Kidney (tissue), 14 donors: ENCODE results near the gene SLC35A5. TPM values are rescaled to one million over a fixed set of nuclear protein-coding genes. Genes with fewer than 3 reads are reported as not detected.

Experiments
- DNase-seq, 5 donors: peaks; one replicate each; pipeline ENCODE4 v3.0.0-alpha.2; 2013 to 2020
- FAIRE-seq: peaks from 2 replicates; lab custom pipeline; 2012; peaks lifted over from hg19 to GRCh38; lab: Jason Lieb, UNC
- H3K27ac ChIP-seq, 2 donors: one replicate each; pipeline ENCODE4 v1.7.0; 2013; ENCODE audit warnings: low read depth in 2 of 2, low read length in 2 of 2, inconsistent platforms in 1 of 2
- H3K27me3 ChIP-seq: one replicate; pipeline ENCODE4 v1.7.1; 2013; ENCODE audit warnings: low read length, inconsistent platforms; ENCODE audit not compliant: control insufficient read depth, insufficient read depth
- H3K36me3 ChIP-seq, 3 donors: one replicate each; pipeline versions ENCODE4 v1.7.0 to v1.7.1; 2013; ENCODE audit warnings: low read length in 3 of 3, control low read depth in 1 of 3, inconsistent platforms in 1 of 3; ENCODE audit not compliant: insufficient read depth in 3 of 3, control insufficient read depth in 2 of 3
- H3K4me1 ChIP-seq, 3 donors: one replicate each; pipeline versions ENCODE4 v1.7.0 to v1.7.1; 2013; ENCODE audit warnings: low read length in 3 of 3, inconsistent platforms in 1 of 3, low read depth in 1 of 3; ENCODE audit not compliant: control insufficient read depth in 2 of 3, insufficient read depth in 2 of 3
- H3K4me3 ChIP-seq, 3 donors: one replicate each; pipeline versions ENCODE4 v1.7.0 to v1.8.1; 2013; ENCODE audit warnings: low read length in 3 of 3, control low read depth in 1 of 3, inconsistent platforms in 1 of 3
- H3K9ac ChIP-seq, 3 donors: one replicate each; pipeline versions ENCODE4 v1.7.0 to v1.7.1; 2013; ENCODE audit warnings: low read length in 3 of 3, control low read depth in 1 of 3, inconsistent platforms in 1 of 3
- H3K9me3 ChIP-seq, 3 donors: one replicate each; pipeline versions ENCODE4 v1.7.0 to v1.7.1; 2013; ENCODE audit warnings: low read length in 3 of 3, control low read depth in 1 of 3, inconsistent platforms in 1 of 3; ENCODE audit not compliant: control insufficient read depth in 2 of 3, insufficient read depth in 1 of 3
- intact Hi-C: fragments of 100-400 bp; cut with DNase I; formaldehyde crosslinking; loops from one replicate; pipeline ENCODE4 v1.11.1; 2022
- polyA plus RNA-seq: library from polyadenylated mRNA; stranded (reverse); fragments of 350-450 nt; fragmentation: Illumina TruSeq; extraction: RNeasy Lipid Tissue Mini Kit (QIAGEN cat#74804); gene quantifications from one replicate; pipeline ENCODE4 v1.2.3, GENCODE V29; 2014; ENCODE audit warnings: low read depth, low replicate concordance; ENCODE audit not compliant: insufficient read depth
- total RNA-seq: library from RNA; stranded (reverse); fragmentation: NEBNext Ultra II Directional; extraction: Animal tissue kit (Norgen Biotek cat#: 25700); gene quantifications from one replicate; pipeline ENCODE4 v1.2.1, GENCODE V29; 2021
- TF ChIP-seq, protein P1 (sequence below): IDR thresholded peaks from 3 replicates; pipeline ENCODE4 v1.5.1; 2012; ENCODE audit warnings: mild to moderate bottlenecking, moderate library complexity, borderline replicate concordance; ENCODE audit not compliant: insufficient read depth; ENCODE audit errors: extremely low read depth
- donor health status: control.
- donor health status: control.
- donor health status: control.
- donor health status: control.
- donor health status: control.
- donor health status: DM: yes; HTN: yes; CAD: no.
- donor health status: Normal renal cell carcinoma (clear cell type).

SLC35A5 gene
- total and polyA plus RNA-seq, 2 donors from 2014 or later = 22.5 to 38.6 TPM

DNA sequence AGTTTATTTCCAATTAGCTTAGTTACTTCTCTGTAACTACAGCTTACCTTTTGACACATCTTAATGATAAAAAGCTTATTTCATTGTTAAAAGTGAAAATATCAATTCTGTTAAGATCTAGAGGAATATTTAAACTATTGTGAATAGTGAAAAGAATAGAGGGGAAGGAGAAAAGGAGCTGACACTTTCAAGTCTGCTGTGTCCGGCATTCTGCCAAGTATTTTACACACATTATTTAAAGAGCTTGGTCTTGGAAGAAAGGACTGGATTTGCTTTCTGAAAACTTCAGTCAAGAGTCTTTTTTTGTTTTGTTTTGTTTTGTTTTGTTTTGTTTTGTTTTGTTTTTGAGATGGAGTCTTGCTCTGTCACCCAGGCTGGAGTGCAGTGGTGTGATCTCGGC is 44.3 kb downstream of the SLC35A5 start:
- Histone ChIP-seq H3K9me3 (no peaks in the 10 kb centered on the region), H3K27ac (no peak overlapping the region), H3K27me3 (no peaks in the 10 kb centered on the region), H3K4me3 (no peak overlapping the region), H3K9ac (no peak overlapping the region), H3K4me1 (no peaks in the 10 kb centered on the region), H3K36me3 (peaks cover 0 to 3% (median 0%) of the 10 kb centered on the region in 3 donors)
- intact Hi-C loops = no loop called here
- DNase-seq (peak in 1 of 5 donors; percentile 54), FAIRE-seq (no peak)
- TF ChIP-seq, protein P1, sequence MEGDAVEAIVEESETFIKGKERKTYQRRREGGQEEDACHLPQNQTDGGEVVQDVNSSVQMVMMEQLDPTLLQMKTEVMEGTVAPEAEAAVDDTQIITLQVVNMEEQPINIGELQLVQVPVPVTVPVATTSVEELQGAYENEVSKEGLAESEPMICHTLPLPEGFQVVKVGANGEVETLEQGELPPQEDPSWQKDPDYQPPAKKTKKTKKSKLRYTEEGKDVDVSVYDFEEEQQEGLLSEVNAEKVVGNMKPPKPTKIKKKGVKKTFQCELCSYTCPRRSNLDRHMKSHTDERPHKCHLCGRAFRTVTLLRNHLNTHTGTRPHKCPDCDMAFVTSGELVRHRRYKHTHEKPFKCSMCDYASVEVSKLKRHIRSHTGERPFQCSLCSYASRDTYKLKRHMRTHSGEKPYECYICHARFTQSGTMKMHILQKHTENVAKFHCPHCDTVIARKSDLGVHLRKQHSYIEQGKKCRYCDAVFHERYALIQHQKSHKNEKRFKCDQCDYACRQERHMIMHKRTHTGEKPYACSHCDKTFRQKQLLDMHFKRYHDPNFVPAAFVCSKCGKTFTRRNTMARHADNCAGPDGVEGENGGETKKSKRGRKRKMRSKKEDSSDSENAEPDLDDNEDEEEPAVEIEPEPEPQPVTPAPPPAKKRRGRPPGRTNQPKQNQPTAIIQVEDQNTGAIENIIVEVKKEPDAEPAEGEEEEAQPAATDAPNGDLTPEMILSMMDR = no peak

DNA sequence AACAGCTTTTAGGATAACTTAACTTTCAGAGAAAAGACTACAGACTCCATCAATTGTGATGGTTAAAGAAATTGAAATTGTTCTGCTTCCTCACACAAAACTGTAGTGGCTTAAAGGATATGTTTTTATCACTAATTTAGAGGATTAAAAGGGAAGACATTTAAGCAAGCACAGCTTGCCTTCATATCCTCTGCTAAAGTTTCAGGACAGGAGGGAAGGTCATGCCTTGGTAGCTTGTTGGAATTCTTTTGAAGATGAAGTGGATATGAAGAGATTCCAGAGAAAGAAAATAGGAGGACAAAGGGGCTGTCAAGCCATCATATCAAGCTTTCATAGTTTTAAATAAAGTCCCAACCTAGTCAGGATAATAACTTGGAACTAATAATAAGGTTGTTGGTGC is 46.0 kb downstream of the SLC35A5 start:
- Histone ChIP-seq H3K9ac (no peak overlapping the region), H3K4me1 (no peaks in the 10 kb centered on the region), H3K27me3 (no peaks in the 10 kb centered on the region), H3K27ac (no peak overlapping the region), H3K4me3 (no peak overlapping the region), H3K9me3 (no peaks in the 10 kb centered on the region), H3K36me3 (peaks cover 0 to 3% (median 0%) of the 10 kb centered on the region in 3 donors)
- peak in 2 of 5 donors; percentile 75 to 80 for DNase-seq
- TF ChIP-seq, protein P1 = no peak
- intact Hi-C loops = no loop called here
- no peak for FAIRE-seq

DNA sequence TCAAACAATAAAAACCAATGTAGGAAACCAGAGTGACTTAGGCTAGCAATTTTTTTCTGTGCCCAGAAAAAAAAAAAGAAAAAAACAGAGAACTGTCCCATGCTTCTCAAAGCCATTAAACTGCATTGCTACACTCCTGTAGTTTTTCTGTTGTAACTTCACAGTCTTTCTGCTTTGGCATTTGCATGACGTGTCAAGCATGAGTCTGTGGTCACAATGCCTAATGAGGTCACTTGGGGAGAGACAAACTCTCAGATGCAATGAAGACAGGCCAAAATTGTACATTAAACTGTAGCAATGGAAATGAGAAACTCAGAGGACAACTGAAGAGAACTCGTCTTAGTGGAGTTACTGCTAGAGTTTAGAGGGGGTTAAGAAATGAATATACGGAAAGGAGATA is 48.3 kb downstream of the SLC35A5 start:
- no peak overlapping the region for H3K9ac ChIP-seq
- intact Hi-C loops = no loop called here
- no peak for FAIRE-seq

More for the DNA sequence above, 48.3 kb downstream of the SLC35A5 start:
- Histone ChIP-seq H3K4me1 (no peaks in the 10 kb centered on the region), H3K27me3 (no peaks in the 10 kb centered on the region), H3K27ac (no peak overlapping the region), H3K4me3 (no peak overlapping the region), H3K36me3 (peaks cover 0 to 3% (median 0%) of the 10 kb centered on the region in 3 donors), H3K9me3 (no peaks in the 10 kb centered on the region)
- DNase-seq = no peak
- TF ChIP-seq, protein P1 = no peak
